HepG2 (cell line): ENCODE results near the gene HELZ2. TPM values are rescaled to one million over a fixed set of nuclear protein-coding genes. Genes with fewer than 3 reads are reported as not detected.

Source experiments
- CEBPB ChIP-seq: IDR thresholded peaks from 2 replicates; pipeline ENCODE4 v1.6.1; 2011; ENCODE audit warnings: low read depth, low read length, improper control_type of control experiment, borderline replicate concordance
- FUBP1 ChIP-seq: sonication (generic); formaldehyde crosslinking; IDR thresholded peaks from 2 replicates; pipeline ENCODE4 v1.5.1; 2020; ENCODE audit warnings: missing genetic modification reagents, mild to moderate bottlenecking, borderline replicate concordance
- JUNB ChIP-seq: sonication (generic); formaldehyde crosslinking; IDR thresholded peaks from 2 replicates; pipeline ENCODE4 v1.8.0; 2022; ENCODE audit warnings: missing genetic modification reagents, mild to moderate bottlenecking, borderline replicate concordance
- MTF2 ChIP-seq: sonication (generic); formaldehyde crosslinking; IDR thresholded peaks from 2 replicates; pipeline ENCODE4 v1.5.0; 2020; ENCODE audit warnings: missing genetic modification reagents, borderline replicate concordance
- NPAS2 ChIP-seq: sonication (generic); formaldehyde crosslinking; IDR thresholded peaks from 2 replicates; pipeline ENCODE4 v1.8.0; 2022; ENCODE audit warnings: mild to moderate bottlenecking, missing genetic modification reagents, borderline replicate concordance
- PCBP2 ChIP-seq: fragments of 200-400 bp; formaldehyde crosslinking; optimal IDR thresholded peaks from 2 replicates; pipeline ENCODE3; 2018; ENCODE audit warnings: low read length, low read depth; ENCODE audit not compliant: poor library complexity, severe bottlenecking
- RARG ChIP-seq: sonication (generic); formaldehyde crosslinking; IDR thresholded peaks from 2 replicates; pipeline ENCODE4 v1.4.0; 2020; ENCODE audit warnings: low read depth, mild to moderate bottlenecking, missing genetic modification reagents
- SP2 ChIP-seq: sonication (generic); formaldehyde crosslinking; IDR thresholded peaks from 2 replicates; pipeline ENCODE4 v1.5.1; 2020; ENCODE audit warnings: mild to moderate bottlenecking, missing genetic modification reagents
- TBL1XR1 ChIP-seq: fragments of 150-350 bp; IDR thresholded peaks from 2 replicates; pipeline ENCODE4 v1.6.1; 2014; ENCODE audit warnings: borderline replicate concordance, low read length; ENCODE audit not compliant: partially characterized antibody
- TCF7L2 ChIP-seq: IDR thresholded peaks from 2 replicates; pipeline ENCODE4 v1.6.1; 2011; ENCODE audit warnings: mild to moderate bottlenecking, low read depth, low read length, moderate library complexity
- TFAP4 ChIP-seq: sonication (generic); IDR thresholded peaks from 2 replicates; pipeline ENCODE4 v1.6.1; 2016; ENCODE audit warnings: low read depth, borderline replicate concordance
- ZBTB8A ChIP-seq: sonication (generic); formaldehyde crosslinking; IDR thresholded peaks from 2 replicates; pipeline ENCODE4 v1.4.0; 2020; ENCODE audit warnings: mild to moderate bottlenecking, low read depth, missing genetic modification reagents, borderline replicate concordance
- ZNF18 ChIP-seq: sonication (generic); formaldehyde crosslinking; IDR thresholded peaks from 2 replicates; pipeline ENCODE4 v1.8.0; 2022; ENCODE audit warnings: mild to moderate bottlenecking, missing genetic modification reagents; ENCODE audit not compliant: insufficient replicate concordance
- ZNF512B ChIP-seq: sonication (generic); formaldehyde crosslinking; IDR thresholded peaks from 2 replicates; pipeline ENCODE4 v1.5.1; 2020; ENCODE audit warnings: missing genetic modification reagents, mild to moderate bottlenecking, borderline replicate concordance
- ZNF704 ChIP-seq: sonication (generic); formaldehyde crosslinking; IDR thresholded peaks from 2 replicates; pipeline ENCODE4 v1.8.1; 2023; ENCODE audit warnings: mild to moderate bottlenecking, inconsistent platforms, moderate library complexity, missing genetic modification reagents, borderline replicate concordance
- ZNF709 ChIP-seq: sonication (generic); formaldehyde crosslinking; IDR thresholded peaks from 2 replicates; pipeline ENCODE4 v1.5.0; 2020; ENCODE audit warnings: mild to moderate bottlenecking, missing genetic modification reagents
- ZNF891 ChIP-seq: sonication (generic); formaldehyde crosslinking; IDR thresholded peaks from 2 replicates; pipeline ENCODE4 v1.5.0; 2020; ENCODE audit warnings: mild to moderate bottlenecking, missing genetic modification reagents
- polyA plus RNA-seq, 8 experiments: library from polyadenylated mRNA; depleted of rRNA in 3 of 8; stranded (reverse) in 7 of 8; unstranded in 1 of 8; fragments of >200 nt; fragmentation: Illumina TruSeq in 4 of 8; extraction: Trizol in 4 of 8; gene quantifications; 2 replicates each; pipeline versions ENCODE4 v1.2.1 to v1.2.3, GENCODE V29; 2011 to 2016; ENCODE audit warnings: low read depth in 4 of 8, missing spikeins in 1 of 8, mixed read lengths in 1 of 8; ENCODE audit not compliant: insufficient read depth in 1 of 8
- total RNA-seq, 5 experiments: library from RNA; depleted of rRNA; stranded (reverse); fragments of >200 nt; fragmentation: Illumina TruSeq; extraction: Trizol; gene quantifications; 2 replicates each; pipeline ENCODE4 v1.2.3, GENCODE V29; 2016; ENCODE audit warnings: low read depth in 1 of 5

HELZ2 gene
- total and polyA plus RNA-seq, 2 of the 13 experiments (the other 11 are each of a cell fraction or from before 2014, with no cell fraction given) = 9.6 to 10.1 TPM

GRCh38 chr20:63537525-63538203, 36.4 kb downstream of the HELZ2 start (continued):
- 0 out of 2 replicates have a peak, but pooled peaks have one; percentile 53 for TF ChIP-seq ZNF512B
- peak; percentile 36 for TF ChIP-seq TBL1XR1
- peak; percentile 89; the same call in 1 of the 2 replicates for TF ChIP-seq TFAP4
- TF ChIP-seq ZBTB8A (CRISPR knock-in tag) = no peak
- no peak for TF ChIP-seq NPAS2
- TF ChIP-seq CEBPB = no peak
- TF ChIP-seq PCBP2 = no peak
- TF ChIP-seq MTF2 (CRISPR knock-in tag) = no peak; the same call in none of the 2 replicates
- TF ChIP-seq SP2 (CRISPR knock-in tag) = no peak
- TF ChIP-seq TCF7L2 = no peak
- TF ChIP-seq ZNF709 (CRISPR knock-in tag) = no peak
- TF ChIP-seq ZNF18 (CRISPR knock-in tag) = no peak
- TF ChIP-seq ZNF704 (CRISPR knock-in tag) = peak; percentile 88
- TF ChIP-seq ZNF891 = peak; percentile 96
- TF ChIP-seq JUNB (CRISPR knock-in tag) = no peak
- peak; percentile 89; the same call in 1 of the 2 replicates for TF ChIP-seq FUBP1 (CRISPR knock-in tag)
- TF ChIP-seq RARG (CRISPR knock-in tag) = no peak
